GM12872 (cell line): ENCODE data around the gene SIGLEC1.

Source experiments
- TF ChIP-seq, protein P1 (sequence below): IDR thresholded peaks from 3 replicates; pipeline ENCODE4 v1.5.1; 2011; ENCODE audit warnings: low read depth, mild to moderate bottlenecking, low read length, moderate library complexity; ENCODE audit not compliant: insufficient read depth

Gene SIGLEC1

DNA sequence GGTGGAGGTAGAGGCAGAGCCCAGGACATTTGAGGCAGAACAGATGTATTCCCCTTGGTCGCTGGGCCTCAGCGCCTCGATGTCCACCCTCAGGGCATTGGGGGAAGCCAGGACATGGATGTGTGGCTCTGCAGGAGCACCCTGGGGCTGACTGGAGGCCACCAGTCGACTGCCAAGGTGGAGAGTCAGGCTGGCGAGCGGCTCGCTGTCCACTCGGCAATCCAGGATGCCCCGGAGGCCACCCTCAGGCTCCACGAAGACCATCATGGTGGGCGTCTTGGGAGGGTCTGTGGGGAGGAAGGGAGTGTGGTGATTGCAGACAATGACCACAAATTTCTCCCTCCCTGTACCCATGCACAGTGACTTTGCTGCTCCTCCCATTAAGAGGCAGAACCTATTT, 22.4 kb downstream of the SIGLEC1 start:
- TF ChIP-seq, protein P1, sequence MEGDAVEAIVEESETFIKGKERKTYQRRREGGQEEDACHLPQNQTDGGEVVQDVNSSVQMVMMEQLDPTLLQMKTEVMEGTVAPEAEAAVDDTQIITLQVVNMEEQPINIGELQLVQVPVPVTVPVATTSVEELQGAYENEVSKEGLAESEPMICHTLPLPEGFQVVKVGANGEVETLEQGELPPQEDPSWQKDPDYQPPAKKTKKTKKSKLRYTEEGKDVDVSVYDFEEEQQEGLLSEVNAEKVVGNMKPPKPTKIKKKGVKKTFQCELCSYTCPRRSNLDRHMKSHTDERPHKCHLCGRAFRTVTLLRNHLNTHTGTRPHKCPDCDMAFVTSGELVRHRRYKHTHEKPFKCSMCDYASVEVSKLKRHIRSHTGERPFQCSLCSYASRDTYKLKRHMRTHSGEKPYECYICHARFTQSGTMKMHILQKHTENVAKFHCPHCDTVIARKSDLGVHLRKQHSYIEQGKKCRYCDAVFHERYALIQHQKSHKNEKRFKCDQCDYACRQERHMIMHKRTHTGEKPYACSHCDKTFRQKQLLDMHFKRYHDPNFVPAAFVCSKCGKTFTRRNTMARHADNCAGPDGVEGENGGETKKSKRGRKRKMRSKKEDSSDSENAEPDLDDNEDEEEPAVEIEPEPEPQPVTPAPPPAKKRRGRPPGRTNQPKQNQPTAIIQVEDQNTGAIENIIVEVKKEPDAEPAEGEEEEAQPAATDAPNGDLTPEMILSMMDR = no peak

DNA sequence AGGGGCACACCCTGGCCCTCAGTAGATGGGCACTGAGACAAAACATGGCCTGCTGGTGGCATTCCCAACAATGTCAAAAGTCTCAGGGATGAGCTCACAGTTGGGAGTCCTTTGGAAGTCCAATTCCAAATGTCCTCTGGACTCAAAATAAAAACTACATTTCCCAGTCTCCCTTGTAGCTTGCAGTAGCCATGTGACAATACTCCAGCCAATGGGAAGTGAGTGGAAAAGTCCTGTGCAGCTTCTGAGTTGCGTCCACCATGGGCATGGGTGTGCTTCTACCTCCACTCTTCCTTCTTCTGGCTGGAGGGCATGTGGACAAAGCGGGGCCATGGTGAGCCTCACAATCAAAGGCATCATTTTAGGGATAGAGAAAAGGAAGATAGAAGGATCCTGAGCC, 24.7 kb downstream of the SIGLEC1 start:
- TF ChIP-seq, protein P1 = no peak

DNA sequence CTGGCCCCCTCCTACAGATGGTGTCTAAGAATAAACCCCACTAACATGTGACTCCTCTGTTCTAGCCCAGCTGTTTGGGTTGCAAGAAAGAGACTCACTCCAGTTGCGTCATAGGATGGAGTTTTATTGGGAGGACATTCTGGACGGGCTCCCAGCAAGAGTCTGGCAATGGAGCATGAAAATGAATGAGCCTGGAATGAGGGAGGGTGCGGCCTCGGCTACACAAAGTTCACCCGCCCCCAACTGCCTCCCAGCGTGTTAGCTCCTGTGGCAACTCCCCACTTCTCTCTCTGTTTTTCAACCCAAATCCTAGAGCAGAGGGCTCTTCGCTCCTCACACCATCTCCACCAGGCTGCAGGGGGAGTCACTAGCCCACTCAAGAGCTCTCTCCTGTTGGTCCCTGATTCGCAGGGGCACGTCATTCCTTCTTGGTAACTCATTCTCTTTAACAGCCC, 25.5 kb downstream of the SIGLEC1 start:
- TF ChIP-seq, protein P1 = no peak

DNA sequence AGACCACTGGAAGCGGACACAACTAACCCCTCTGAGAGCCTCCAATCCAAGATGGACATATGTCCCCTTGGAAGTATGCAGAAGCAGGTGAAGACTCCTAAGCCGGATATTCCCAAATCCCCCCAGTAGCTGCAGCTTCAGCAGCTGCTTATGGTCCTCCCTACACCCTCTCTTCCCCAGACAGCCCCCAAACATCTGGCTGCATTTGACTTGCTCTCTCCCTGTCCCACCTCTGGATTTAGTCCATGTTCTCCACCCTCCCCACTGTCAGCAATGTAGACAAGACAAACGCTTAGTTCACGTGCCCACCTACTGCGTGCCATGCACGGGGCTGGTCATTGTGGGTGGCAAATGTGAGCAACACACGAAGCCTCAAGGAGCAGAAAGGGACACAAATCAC, 26.0 kb downstream of the SIGLEC1 start:
- TF ChIP-seq, protein P1 = no peak

DNA sequence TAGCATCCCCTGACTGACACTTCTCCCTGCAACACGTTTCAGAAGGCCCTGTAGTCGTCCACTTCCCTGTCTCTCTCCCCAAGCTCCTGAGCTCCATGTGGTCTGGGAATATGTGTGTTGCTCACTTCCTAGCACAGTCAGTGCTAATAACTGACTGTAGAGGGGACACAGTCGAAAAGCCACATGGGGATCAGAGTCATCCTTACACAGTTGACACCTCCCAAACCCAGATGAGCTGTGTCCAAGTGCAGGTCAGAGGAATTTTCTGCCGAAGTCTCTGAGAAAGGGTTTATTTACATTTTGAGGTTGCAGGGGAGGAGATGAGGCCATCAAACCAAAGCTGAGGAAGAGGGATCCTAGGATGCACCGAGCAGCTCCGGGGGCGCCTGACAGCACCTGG, 27.1 kb downstream of the SIGLEC1 start:
- TF ChIP-seq, protein P1 = no peak

DNA sequence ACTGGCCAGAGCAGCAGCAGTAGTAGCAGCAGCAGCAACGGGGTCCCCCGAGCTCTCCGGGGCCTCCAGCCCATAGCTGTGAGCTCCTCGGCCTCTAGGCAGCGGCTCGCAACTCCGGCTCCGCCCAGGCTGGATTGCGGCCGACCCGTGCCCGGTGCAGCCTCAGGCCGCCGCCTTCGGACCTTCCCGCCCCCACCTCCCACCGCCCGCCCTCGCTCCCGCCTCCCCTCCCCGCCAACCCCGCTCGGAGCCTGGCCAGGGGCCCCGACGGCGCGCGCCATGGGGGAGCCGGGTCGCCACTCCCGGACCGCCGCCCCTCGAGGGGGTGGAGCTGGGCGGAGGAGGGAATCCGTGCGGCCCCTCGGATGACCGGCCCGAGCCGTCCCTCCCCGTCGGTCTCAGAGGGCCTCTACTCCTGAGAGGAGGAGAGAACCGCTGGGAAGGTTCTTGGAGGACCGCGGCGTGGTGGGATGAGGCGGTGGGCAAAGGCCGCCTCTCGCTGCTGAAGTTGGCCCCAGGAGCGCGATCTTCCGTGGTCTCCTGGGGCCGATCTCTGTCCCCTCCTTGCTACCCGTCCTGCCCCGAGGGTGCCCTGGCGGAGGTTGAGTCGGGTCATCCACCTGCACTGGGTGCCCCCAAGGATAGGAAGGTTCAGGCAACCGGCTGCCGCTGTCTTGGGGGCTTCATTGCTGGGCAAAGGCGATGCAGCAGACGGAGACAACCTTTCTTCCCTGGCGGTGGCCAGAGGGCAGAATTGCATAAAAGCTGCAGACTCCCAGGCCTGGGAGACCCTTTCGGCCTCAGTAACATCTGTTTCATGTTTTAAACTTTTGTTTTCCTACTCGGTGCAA, 30.2 kb downstream of the SIGLEC1 start, which contains the start of gene ADAM33:
Gene ADAM33, minus strand, starts transcription at position 80 of the 851 bp plus-strand sequence. Its CDS starts 6 bp downstream, at position 74.
- TF ChIP-seq, protein P1 = no peak

DNA sequence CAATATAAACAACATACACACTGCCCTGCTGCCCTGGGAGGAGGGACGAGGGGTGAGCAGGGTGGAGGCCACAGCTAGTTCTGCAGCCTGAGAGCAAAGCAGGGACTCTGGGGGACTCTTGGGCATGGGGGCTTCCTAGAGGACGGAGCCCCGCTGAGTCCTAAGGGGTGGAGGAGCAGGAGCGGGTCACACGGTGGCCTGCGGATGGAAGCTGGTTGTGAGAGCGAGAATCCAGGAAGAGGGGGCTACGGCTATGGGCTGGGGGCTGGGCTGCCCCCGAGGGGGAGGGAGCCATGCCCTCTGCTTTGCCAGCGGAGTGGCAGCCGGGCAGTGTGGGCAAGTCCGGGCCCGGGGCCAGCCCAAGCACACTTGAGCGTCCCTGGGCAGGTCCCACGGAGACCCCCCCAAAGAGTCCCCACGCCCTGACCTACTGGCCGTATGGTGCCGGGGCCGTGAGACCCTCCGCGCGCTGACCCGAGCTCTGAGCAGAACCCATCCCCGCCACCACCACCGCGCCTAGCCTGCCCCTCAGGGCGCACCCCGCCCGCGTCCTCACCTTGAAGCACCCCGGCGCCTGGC, 31.0 kb downstream of the SIGLEC1 start:
- TF ChIP-seq, protein P1 = no peak
